Stimulated activated CD8-positive, alpha-beta memory T cell treated with anti-CD3 and anti-CD28 coated beads, Interleukin-12 subunit alpha, Interleukin-12 subunit beta, amount 100 ng/mL, for 24 hours (primary cell): ENCODE data around the gene ADGRL1.

Experiments
- DNase-seq: peaks from one replicate; pipeline ENCODE4 v3.0.0-alpha.2; 2020; ENCODE audit errors: extremely low read depth

The ADGRL1 gene

DNA sequence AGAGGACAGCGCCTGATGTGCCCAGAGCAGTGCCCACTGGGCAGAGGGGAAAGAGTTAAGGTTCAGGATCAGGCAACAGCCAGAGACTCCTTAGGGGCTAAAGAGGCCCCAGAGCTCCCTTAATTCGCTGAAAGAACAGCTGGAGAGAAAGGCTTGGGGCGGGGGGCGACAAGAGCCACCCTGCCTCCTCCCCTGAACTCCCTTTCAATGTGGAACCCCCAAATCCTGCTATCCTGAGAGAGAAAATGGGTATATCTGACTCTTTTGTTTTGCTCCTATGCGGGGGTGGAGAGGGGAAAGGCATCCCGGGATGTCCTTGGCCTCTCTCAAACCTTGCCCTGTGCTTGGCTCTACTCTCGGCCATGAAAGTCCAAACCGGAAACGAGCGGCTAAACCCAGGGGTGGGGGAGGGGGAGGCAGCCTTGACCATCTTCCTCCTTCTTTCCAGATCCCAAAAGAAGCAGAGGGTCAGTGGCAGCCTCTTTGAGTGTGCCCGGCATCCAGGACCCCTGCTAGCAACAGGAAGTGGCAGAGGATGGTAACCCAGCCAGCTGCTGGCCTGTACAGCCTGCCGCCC, 93.1 kb downstream of the ADGRL1 start:
- no peak for DNase-seq

DNA sequence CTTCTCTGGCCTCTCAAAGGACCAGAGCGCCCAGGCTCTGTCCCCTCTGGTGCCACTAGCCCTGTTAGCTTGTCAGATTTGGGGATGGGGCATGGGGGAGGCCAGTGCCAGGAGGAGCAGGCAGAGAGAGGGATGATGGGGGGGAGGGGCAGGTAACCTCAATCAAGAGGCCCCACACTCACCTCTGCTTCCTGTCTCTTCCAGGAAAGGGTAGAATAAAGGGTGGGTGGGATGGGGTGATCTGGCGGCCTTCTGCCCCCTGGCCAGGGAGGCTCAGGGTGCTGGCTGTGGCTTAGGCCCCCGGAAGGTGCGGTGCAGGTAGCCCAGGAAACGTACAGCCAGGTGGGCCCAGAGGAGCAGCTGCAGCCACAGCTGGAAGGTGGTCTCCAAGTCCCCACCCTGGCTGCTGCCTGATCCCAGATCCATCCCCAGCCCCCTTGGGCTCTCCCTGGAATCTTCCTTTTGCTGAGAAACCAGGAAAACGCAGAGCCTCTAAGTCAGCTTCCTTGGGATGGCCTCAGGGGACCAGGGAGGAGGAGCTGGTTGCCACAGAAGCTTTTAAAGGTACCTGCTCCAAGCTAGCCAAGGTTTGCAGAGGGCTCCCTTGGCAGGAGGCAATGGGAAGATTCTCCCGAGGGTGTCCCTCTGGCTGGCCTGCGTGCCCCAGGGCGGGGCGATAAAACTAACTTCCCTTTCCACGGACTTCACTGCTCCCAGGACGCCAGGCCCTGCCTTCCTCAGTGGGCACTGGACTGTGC, 93.7 kb downstream of the ADGRL1 start:
- DNase-seq: no peak

DNA sequence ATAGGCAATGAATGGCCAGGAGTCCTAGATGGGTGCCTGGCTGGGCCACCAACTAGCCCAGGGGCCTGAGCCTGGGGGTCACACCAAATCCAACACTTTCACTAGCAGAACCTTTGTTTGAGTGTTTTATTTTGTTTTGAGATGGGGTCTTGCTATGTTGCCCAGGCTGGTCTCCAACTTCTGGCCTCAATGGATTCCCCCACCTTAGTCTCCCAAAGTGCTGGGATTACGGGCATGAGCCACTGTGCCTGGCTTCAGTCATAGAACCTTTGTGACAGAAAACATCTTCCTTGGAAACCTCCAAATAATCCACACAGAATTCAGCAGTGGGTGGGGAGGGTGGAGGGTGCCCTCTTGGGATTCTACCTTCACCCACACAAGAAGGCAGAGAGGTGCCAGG, 94.5 kb downstream of the ADGRL1 start:
- DNase-seq: no peak

DNA sequence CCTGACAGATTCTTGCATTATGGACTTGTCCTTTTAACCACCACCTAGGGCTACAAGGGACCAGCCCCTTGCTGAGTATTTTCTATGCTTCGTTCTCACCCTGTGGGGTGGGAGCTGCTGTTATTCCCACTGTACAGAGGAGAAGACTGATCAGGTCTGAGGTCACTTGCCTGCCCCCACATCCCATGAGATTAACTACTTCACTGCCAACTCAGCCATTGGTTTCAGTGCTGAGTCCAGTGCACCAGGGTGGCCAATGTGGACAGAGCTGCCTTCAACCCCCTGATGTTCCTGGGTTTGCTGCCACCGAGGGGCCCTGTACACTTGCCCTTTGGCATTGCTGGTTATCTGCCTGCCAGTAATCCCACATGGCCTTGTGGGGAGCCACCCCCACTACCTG, 95.3 kb downstream of the ADGRL1 start:
- DNase-seq: no peak

DNA sequence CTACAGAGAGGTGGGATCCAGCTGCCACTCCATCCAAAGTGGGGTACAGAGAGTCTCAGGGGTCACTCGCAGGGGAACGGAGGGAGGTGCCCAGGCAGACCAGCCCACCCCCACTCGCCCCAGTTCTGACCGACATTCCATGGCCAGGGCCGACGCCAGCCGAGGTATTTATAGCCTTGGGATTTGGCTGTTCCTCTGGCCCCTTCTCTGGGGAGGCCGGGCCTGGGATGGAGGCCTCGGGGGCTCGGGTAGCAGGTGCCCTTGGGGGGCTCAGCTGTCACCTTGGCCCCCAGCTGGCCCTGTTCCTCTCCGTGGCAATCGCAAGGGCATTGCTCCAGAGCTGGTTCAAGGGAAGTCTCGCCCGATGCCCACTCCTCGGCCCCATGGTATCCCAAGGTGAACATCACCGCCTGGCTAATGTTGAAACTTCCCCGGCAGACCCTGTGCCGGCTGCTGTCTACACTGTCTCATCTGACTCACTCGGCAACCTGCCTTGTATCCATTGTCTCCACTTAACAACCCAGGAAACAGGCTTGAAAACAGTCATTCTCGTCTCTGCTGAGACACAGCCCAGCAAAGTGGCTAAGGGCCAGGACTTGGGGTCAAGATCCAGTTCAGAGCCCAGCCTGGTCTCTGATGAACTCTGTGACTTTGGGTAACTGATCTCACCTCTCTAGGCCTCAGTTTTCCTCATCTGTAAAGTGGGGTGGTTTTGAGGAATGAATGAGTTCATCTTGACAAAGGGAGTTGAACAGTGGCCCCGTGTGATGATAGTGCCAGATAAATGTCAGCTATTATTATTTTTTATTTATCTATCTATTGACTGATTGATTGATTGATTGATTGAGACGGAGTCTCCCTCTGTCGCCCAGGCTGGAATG, 98.1 kb downstream of the ADGRL1 start:
- no peak for DNase-seq

DNA sequence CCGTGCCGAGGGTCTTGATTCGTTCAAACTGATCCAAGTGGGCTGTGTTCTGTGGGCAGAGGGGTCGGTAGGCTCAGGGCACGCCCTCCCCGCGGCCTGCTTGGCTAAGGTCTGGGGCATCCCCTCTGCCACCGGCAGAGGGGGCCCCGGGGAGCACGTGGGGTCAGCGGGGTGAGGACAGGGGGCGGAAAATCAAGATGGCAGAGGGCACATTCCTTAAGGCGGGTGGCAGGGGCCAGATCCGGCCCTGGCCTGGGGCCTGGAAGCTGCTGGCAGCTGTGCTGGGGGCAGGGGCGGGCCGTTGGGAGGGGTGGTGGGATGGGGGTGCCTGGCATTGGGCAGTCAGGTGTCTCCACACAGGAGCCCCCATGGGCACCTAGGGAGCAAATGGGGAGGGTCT, 99.1 kb downstream of the ADGRL1 start:
- no peak for DNase-seq

DNA sequence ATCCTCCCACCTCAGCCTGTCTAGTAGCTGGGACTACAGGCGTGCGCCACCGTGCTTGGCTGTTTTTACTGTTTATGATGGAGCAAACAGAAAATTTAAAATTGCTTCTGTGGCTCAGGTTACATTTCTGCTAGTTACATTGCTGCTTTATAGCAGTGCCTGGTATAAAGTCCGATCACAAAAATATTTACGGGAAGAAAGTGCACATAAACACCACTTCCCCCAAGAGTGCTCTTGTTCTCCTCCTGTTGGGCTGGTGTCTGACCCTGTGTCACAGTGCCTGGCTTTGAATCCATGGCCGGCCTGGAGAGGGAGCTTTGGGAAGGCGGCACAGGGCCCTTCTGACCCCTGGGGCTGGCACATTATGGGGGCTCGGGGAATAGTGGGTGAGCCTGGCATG, 100.3 kb downstream of the ADGRL1 start:
- DNase-seq: no peak

DNA sequence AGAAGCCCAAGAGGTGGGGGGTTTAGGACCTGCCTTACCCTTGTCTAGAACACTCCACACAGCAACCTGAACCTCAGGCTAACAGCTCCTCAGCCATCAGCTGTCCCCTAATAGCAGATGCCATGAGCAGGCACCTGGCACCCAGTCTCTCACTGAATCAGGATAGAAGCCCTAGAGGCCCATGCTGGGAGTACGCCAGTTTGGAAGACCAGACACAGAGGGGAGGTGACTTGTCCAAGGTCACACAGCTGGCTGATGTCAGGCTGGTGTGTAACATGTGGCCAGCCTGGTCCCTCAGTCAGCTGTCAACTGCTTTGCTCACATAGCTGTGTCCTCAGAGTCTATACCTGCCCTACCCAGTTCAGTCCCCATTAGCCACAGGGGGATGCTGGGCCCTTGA, 102.7 kb downstream of the ADGRL1 start:
- DNase-seq: no peak

DNA sequence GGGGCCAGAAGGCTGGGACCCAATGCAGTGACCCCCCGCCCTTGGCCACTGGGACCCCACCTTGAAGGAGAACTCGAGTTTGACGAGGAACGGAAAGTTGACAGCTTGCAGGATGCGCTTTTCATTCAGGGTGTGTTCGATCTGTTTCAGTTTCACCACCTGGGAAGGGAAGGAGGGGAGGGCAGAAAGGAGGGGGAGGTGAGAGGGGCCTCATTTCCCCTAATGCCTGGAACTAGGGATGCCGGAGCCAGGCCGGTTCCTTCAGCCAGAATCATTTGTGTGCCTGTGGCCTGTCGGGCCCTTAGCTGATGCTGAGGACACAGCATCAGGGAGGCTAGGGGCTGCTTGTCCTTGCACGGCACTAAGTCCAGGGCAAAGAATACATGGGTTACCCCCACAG, 103.2 kb downstream of the ADGRL1 start:
- no peak for DNase-seq

DNA sequence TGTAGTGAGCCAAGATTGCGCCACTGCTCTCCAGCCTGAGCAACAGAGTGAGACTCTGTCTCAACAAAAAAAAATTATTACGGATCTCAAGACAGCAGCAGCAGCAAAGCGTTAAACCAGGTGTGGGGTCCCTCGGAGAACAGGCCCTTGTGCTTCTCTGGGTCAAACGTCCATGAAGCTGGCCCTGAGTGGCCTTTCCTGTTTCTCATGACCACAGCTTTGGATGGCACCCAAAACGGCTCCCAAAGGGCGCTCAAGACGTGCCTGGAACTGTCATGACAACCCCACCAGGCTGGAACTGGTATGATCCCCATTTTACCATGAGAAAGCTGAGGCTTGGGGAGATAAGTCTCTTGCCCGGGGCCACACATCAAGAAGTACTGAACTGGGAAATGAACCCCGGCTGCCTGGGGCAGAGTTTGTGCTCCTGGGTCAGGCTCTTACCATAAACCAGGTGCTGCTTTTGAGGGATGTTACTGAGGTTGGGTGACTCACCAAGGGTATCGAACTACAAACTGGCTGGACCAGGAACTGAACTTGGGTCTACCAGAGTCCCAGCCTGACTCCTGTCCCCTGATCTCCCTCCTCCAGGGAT, 103.8 kb downstream of the ADGRL1 start:
- no peak for DNase-seq

DNA sequence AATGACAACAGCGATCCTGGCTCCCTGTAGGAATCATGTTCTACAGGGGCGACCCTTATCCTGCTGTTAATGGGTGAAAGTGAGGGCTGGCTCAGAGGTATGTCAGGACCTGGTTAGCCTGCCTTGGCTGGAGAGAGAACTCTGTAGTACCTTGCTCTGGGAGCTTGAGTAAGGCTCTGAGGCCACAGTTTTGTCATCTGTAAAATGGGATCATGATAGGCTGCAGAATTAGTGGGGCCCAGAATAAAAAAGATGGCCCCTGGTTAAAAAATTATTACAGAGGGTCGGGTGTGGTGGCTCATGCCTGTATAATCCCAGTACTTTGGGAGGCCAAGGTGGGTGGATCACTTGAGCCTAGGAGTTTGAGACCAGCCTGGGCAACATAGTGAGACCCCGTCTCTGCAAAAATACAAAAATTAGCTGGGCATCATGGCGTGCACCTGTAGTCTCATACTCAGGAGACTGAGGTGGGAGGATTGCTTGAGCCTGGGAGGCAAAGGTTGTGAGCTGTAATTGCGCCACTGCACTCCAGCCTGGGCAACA, 104.9 kb downstream of the ADGRL1 start:
- DNase-seq: no peak
